Measurements from ENCODE around the gene FAM83B.

FAM83B gene

GRCh38 chr6:54913211-54913610 is 66.6 kb downstream of the FAM83B start:
- no peak for TF ChIP-seq POLR2A (IDR thresholded peaks at IDR 0.05; ENCODE audit: extremely low read depth, insufficient read length)
- TF ChIP-seq MYC (IDR thresholded peaks at IDR 0.05; ENCODE audit: low read depth, low read length): no peak
- no peak for TF ChIP-seq MAX (IDR thresholded peaks at IDR 0.05; ENCODE audit: low read depth, low read length)
- no peak for DNase-seq (ENCODE audit: low read depth)
- no peak overlapping the region for H3K4me3 ChIP-seq (ENCODE audit: low read depth, low read length)

GRCh38 chr6:54916858-54917257 is 70.3 kb downstream of the FAM83B start:
- DNase-seq (ENCODE audit: low read depth): no peak
- no peak overlapping the region for H3K4me3 ChIP-seq (ENCODE audit: low read depth, low read length)
- TF ChIP-seq MAX (IDR thresholded peaks at IDR 0.05; ENCODE audit: low read depth, low read length) (no peak), CTCF (IDR thresholded peaks at IDR 0.05; ENCODE audit: low read depth, low read length) (no peak), POLR2A (IDR thresholded peaks at IDR 0.05; ENCODE audit: extremely low read depth, insufficient read length) (no peak), MYC (IDR thresholded peaks at IDR 0.05; ENCODE audit: low read depth, low read length) (no peak)

- no peak overlapping the region for H3K4me3 ChIP-seq (ENCODE audit: low read depth, low read length)
- DNase-seq (ENCODE audit: low read depth): no peak
- no peak for TF ChIP-seq MYC (IDR thresholded peaks at IDR 0.05; ENCODE audit: low read depth, low read length)
- TF ChIP-seq POLR2A (IDR thresholded peaks at IDR 0.05; ENCODE audit: extremely low read depth, insufficient read length): no peak
- no peak for TF ChIP-seq MAX (IDR thresholded peaks at IDR 0.05; ENCODE audit: low read depth, low read length)
- TF ChIP-seq CTCF (IDR thresholded peaks at IDR 0.05; ENCODE audit: low read depth, low read length): no peak
These were observed 74.1 kb downstream of the FAM83B start for GRCh38 chr6:54920628-54921027.

- DNase-seq (ENCODE audit: low read depth): no peak
- H3K4me3 ChIP-seq (ENCODE audit: low read depth, low read length): no peak overlapping the region
- TF ChIP-seq MYC (IDR thresholded peaks at IDR 0.05; ENCODE audit: low read depth, low read length): no peak
- no peak for TF ChIP-seq MAX (IDR thresholded peaks at IDR 0.05; ENCODE audit: low read depth, low read length)
- no peak for TF ChIP-seq CTCF (IDR thresholded peaks at IDR 0.05; ENCODE audit: low read depth, low read length)
- no peak for TF ChIP-seq POLR2A (IDR thresholded peaks at IDR 0.05; ENCODE audit: extremely low read depth, insufficient read length)
These were observed 75.3 kb downstream of the FAM83B start for GRCh38 chr6:54921891-54922290.

GRCh38 chr6:54929245-54929909 is 82.8 kb downstream of the FAM83B start:
- no peak for TF ChIP-seq MAX (IDR thresholded peaks at IDR 0.05; ENCODE audit: low read depth, low read length)
- no peak for TF ChIP-seq CTCF (IDR thresholded peaks at IDR 0.05; ENCODE audit: low read depth, low read length)
- TF ChIP-seq MYC (IDR thresholded peaks at IDR 0.05; ENCODE audit: low read depth, low read length): no peak
- no peak for TF ChIP-seq POLR2A (IDR thresholded peaks at IDR 0.05; ENCODE audit: extremely low read depth, insufficient read length)
- no peak overlapping the region for H3K4me3 ChIP-seq (ENCODE audit: low read depth, low read length)
- no peak for DNase-seq (ENCODE audit: low read depth)

- no peak for DNase-seq (ENCODE audit: low read depth)
- no peak overlapping the region for H3K4me3 ChIP-seq (ENCODE audit: low read depth, low read length)
- TF ChIP-seq MAX (IDR thresholded peaks at IDR 0.05; ENCODE audit: low read depth, low read length): no peak
- no peak for TF ChIP-seq POLR2A (IDR thresholded peaks at IDR 0.05; ENCODE audit: extremely low read depth, insufficient read length)
- no peak for TF ChIP-seq MYC (IDR thresholded peaks at IDR 0.05; ENCODE audit: low read depth, low read length)
- TF ChIP-seq CTCF (IDR thresholded peaks at IDR 0.05; ENCODE audit: low read depth, low read length): no peak
These were observed 86.1 kb downstream of the FAM83B start for GRCh38 chr6:54932622-54933021.

All from NB4 (cell line).